Measurements from ENCODE around the gene DEDD. TPM values are rescaled to one million over a fixed set of nuclear protein-coding genes. Genes with fewer than 3 reads are reported as not detected.

DEDD gene
- total and polyA plus RNA-seq, 5 donors from 2014 or later = 39.5 to 46.4 (median 41.5) TPM

- Histone ChIP-seq H3K27me3 (ENCODE audit: control insufficient read depth, insufficient read depth, low read length) (no peaks in the 10 kb centered on the region), H3K27ac (ENCODE audit: insufficient read depth, low read length, poor library complexity, severe bottlenecking) (no peak overlapping the region), H3K36me3 (ENCODE audit: control insufficient read depth, insufficient read depth, low read length) (peaks cover 58% of the 10 kb centered on the region), H3K9me3 (ENCODE audit: control insufficient read depth in 2 of 2, low read length in 2 of 2) (no peaks in the 10 kb centered on the region), H3K4me1 (ENCODE audit: control insufficient read depth, insufficient read depth, low read length, poor library complexity, severe bottlenecking) (peaks cover 38% of the 10 kb centered on the region), H3K4me3 (ENCODE audit: low read depth, low read length) (no peak overlapping the region)
- DNase-seq = no peak
- Mint-ChIP-seq H3K36me3 (peaks cover 49% of the 10 kb centered on the region), H3K27me3 (no peaks in the 10 kb centered on the region), H3K9me3 (no peaks in the 10 kb centered on the region), H3K27ac (peak overlapping the region in 1 of 3 donors; percentile 54), H3K4me1 (peaks cover 3 to 66% (median 35%) of the 10 kb centered on the region in 4 donors), H3K4me3 (peak overlapping the region in 1 of 4 donors; percentile 68)
- no peak for ATAC-seq (ENCODE audit: low read depth in 2 of 2)
These were observed 38.7 kb upstream of the DEDD start for GRCh38 chr1:161171191-161171590.

- no peak for ATAC-seq (ENCODE audit: low read depth in 2 of 2)
These were observed 36.4 kb upstream of the DEDD start for GRCh38 chr1:161168906-161169305.

GRCh38 chr1:161166669-161167548 lies 34.4 kb upstream of the DEDD start:
- Histone ChIP-seq H3K36me3 (ENCODE audit: control insufficient read depth, insufficient read depth, low read length) (peaks cover 32% of the 10 kb centered on the region), H3K4me3 (ENCODE audit: low read depth, low read length) (peak overlapping the region; percentile 84), H3K27ac (ENCODE audit: insufficient read depth, low read length, poor library complexity, severe bottlenecking) (peak overlapping the region; percentile 93), H3K27me3 (ENCODE audit: control insufficient read depth, insufficient read depth, low read length) (no peaks in the 10 kb centered on the region), H3K9me3 (ENCODE audit: control insufficient read depth in 2 of 2, low read length in 2 of 2) (no peaks in the 10 kb centered on the region), H3K4me1 (ENCODE audit: control insufficient read depth, insufficient read depth, low read length, poor library complexity, severe bottlenecking) (peaks cover 28% of the 10 kb centered on the region)
- DNase-seq = no peak
- Mint-ChIP-seq H3K27ac (peak overlapping the region; percentile 99), H3K36me3 (peaks cover 43% of the 10 kb centered on the region), H3K4me1 (peaks cover 5 to 66% (median 31%) of the 10 kb centered on the region in 4 donors), H3K9me3 (no peaks in the 10 kb centered on the region), H3K4me3 (peak overlapping the region; percentile 91 to 97 (median 94)), H3K27me3 (no peaks in the 10 kb centered on the region)
- no peak for ATAC-seq (ENCODE audit: low read depth in 2 of 2)

More at GRCh38 chr1:161168906-161169305, 36.4 kb upstream of the DEDD start:
- H3K4me3 ChIP-seq (ENCODE audit: low read depth, low read length) = no peak overlapping the region
- peaks cover 43% of the 10 kb centered on the region for H3K36me3 ChIP-seq (ENCODE audit: control insufficient read depth, insufficient read depth, low read length)
- Mint-ChIP-seq H3K27me3 (no peaks in the 10 kb centered on the region), H3K27ac (peak overlapping the region in 1 of 3 donors; percentile 76), H3K4me3 (peak overlapping the region in 3 of 4 donors; percentile 64 to 72 (median 70)), H3K36me3 (peaks cover 48% of the 10 kb centered on the region), H3K4me1 (peaks cover 5 to 63% (median 29%) of the 10 kb centered on the region in 4 donors), H3K9me3 (no peaks in the 10 kb centered on the region)
- DNase-seq = no peak
- peaks cover 31% of the 10 kb centered on the region for H3K4me1 ChIP-seq (ENCODE audit: control insufficient read depth, insufficient read depth, low read length, poor library complexity, severe bottlenecking)
- H3K27me3 ChIP-seq (ENCODE audit: control insufficient read depth, insufficient read depth, low read length) = no peaks in the 10 kb centered on the region
- no peaks in the 10 kb centered on the region for H3K9me3 ChIP-seq (ENCODE audit: control insufficient read depth in 2 of 2, low read length in 2 of 2)
- H3K27ac ChIP-seq (ENCODE audit: insufficient read depth, low read length, poor library complexity, severe bottlenecking) = no peak overlapping the region

- Mint-ChIP-seq H3K27ac (peak within 1 kb of the TSS; percentile 99), H3K4me3 (peak within 1 kb of the TSS; percentile 91 to 97 (median 94)), H3K9me3 (no peaks in the 10 kb centered on the region), H3K27me3 (no peaks in the 10 kb centered on the region), H3K36me3 (peaks cover 40% of the 10 kb centered on the region), H3K4me1 (peaks cover 5 to 71% (median 34%) of the 10 kb centered on the region in 4 donors)
- H3K9me3 ChIP-seq (ENCODE audit: control insufficient read depth in 2 of 2, low read length in 2 of 2) = no peaks in the 10 kb centered on the region
- peaks cover 27% of the 10 kb centered on the region for H3K36me3 ChIP-seq (ENCODE audit: control insufficient read depth, insufficient read depth, low read length)
- H3K4me3 ChIP-seq (ENCODE audit: low read depth, low read length) = peak within 1 kb of the TSS; percentile 84
- peak; percentile 92 to 99 (median 95) for DNase-seq
- peak within 1 kb of the TSS; percentile 93 for H3K27ac ChIP-seq (ENCODE audit: insufficient read depth, low read length, poor library complexity, severe bottlenecking)
- H3K27me3 ChIP-seq (ENCODE audit: control insufficient read depth, insufficient read depth, low read length) = no peaks in the 10 kb centered on the region
- ATAC-seq (ENCODE audit: low read depth in 2 of 2) = peak; percentile 94
- H3K4me1 ChIP-seq (ENCODE audit: control insufficient read depth, insufficient read depth, low read length, poor library complexity, severe bottlenecking) = peaks cover 37% of the 10 kb centered on the region
These were observed 33.5 kb upstream of the DEDD start, which contains the start of gene PPOX for GRCh38 chr1:161165742-161166668. TSS of gene PPOX (plus strand) at chr1:161166426. CDS start at chr1:161166848, 422 bp downstream.

DNA sequence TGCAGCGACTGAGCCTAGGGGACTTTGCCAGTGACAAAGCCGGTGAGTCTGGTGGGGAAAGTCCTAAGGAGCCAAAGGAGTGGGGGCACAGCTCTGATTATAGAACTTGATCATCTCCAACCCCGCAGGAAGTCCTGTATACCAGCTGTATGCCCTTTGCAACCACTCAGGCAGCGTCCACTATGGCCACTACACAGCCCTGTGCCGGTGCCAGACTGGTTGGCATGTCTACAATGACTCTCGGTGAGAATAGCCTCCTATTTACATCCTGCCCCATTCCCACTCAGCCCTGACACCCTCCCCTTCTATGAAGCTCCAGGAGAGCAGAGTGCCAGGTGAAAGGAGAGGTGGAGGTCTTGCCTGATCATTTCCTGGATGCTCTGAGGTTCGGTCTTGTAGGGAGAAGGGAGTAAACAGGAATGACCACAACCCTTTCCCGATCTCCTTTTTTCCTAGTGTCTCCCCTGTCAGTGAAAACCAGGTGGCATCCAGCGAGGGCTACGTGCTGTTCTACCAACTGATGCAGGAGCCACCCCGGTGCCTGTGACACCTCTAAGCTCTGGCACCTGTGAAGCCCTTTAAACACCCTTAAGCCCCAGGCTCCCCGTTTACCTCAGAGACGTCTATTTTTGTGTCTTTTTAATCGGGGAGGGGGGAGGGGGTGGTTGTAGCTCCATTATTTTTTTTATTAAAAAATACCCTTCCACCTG lies 32.6 kb upstream of the DEDD start:
- Mint-ChIP-seq H3K27ac (peak overlapping the region; percentile 80 to 99 (median 99)), H3K4me3 (peak overlapping the region; percentile 64 to 97 (median 80)), H3K27me3 (no peaks in the 10 kb centered on the region), H3K36me3 (peaks cover 35% of the 10 kb centered on the region), H3K9me3 (no peaks in the 10 kb centered on the region), H3K4me1 (peaks cover 8 to 78% (median 36%) of the 10 kb centered on the region in 4 donors)
- Histone ChIP-seq H3K27me3 (ENCODE audit: control insufficient read depth, insufficient read depth, low read length) (no peaks in the 10 kb centered on the region), H3K4me3 (ENCODE audit: low read depth, low read length) (peak overlapping the region; percentile 84), H3K27ac (ENCODE audit: insufficient read depth, low read length, poor library complexity, severe bottlenecking) (peak overlapping the region; percentile 93), H3K9me3 (ENCODE audit: control insufficient read depth in 2 of 2, low read length in 2 of 2) (no peaks in the 10 kb centered on the region), H3K4me1 (ENCODE audit: control insufficient read depth, insufficient read depth, low read length, poor library complexity, severe bottlenecking) (peaks cover 47% of the 10 kb centered on the region), H3K36me3 (ENCODE audit: control insufficient read depth, insufficient read depth, low read length) (peaks cover 20% of the 10 kb centered on the region)
- ATAC-seq (ENCODE audit: low read depth in 2 of 2) (no peak), DNase-seq (no peak)

- Histone ChIP-seq H3K9me3 (ENCODE audit: control insufficient read depth in 2 of 2, low read length in 2 of 2) (no peaks in the 10 kb centered on the region), H3K36me3 (ENCODE audit: control insufficient read depth, insufficient read depth, low read length) (peaks cover 20% of the 10 kb centered on the region), H3K27me3 (ENCODE audit: control insufficient read depth, insufficient read depth, low read length) (no peaks in the 10 kb centered on the region), H3K4me3 (ENCODE audit: low read depth, low read length) (no peak overlapping the region), H3K27ac (ENCODE audit: insufficient read depth, low read length, poor library complexity, severe bottlenecking) (no peak overlapping the region), H3K4me1 (ENCODE audit: control insufficient read depth, insufficient read depth, low read length, poor library complexity, severe bottlenecking) (peaks cover 54% of the 10 kb centered on the region)
- Mint-ChIP-seq H3K4me1 (peaks cover 16 to 83% (median 41%) of the 10 kb centered on the region in 4 donors), H3K36me3 (peaks cover 31% of the 10 kb centered on the region), H3K27ac (peak overlapping the region in 2 of 3 donors; percentile 90 to 99), H3K4me3 (peak overlapping the region in 3 of 4 donors; percentile 65 to 91 (median 70)), H3K27me3 (no peaks in the 10 kb centered on the region), H3K9me3 (no peaks in the 10 kb centered on the region)
- DNase-seq (no peak), ATAC-seq (ENCODE audit: low read depth in 2 of 2) (no peak)
These were observed 31.3 kb upstream of the DEDD start for GRCh38 chr1:161163793-161164192.

DNA sequence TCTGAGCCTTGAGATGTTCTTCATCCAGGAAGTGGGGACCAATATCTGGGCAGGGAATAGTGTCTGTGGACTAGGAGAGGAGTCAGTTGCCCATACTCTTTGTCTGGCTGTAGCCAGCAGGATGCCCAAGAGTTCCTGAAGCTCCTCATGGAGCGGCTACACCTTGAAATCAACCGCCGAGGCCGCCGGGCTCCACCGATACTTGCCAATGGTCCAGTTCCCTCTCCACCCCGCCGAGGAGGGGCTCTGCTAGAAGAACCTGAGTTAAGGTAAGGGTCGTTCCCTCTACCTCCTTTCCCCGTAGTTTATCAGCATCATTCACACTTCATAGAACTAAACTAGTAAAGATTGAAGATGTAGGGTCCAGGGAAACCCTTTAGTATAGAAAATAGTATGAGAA lies 30.3 kb upstream of the DEDD start:
- no peak for DNase-seq

More for the DNA sequence above, 30.3 kb upstream of the DEDD start:
- Mint-ChIP-seq H3K4me3 (peak overlapping the region in 3 of 4 donors; percentile 59 to 91 (median 65)), H3K9me3 (no peaks in the 10 kb centered on the region), H3K27me3 (no peaks in the 10 kb centered on the region), H3K27ac (peak overlapping the region in 1 of 3 donors; percentile 60), H3K4me1 (peaks cover 16 to 84% (median 46%) of the 10 kb centered on the region in 4 donors), H3K36me3 (peaks cover 38% of the 10 kb centered on the region)
- H3K36me3 ChIP-seq (ENCODE audit: control insufficient read depth, insufficient read depth, low read length) = peaks cover 26% of the 10 kb centered on the region
- H3K27me3 ChIP-seq (ENCODE audit: control insufficient read depth, insufficient read depth, low read length) = no peaks in the 10 kb centered on the region
- peaks cover 56% of the 10 kb centered on the region for H3K4me1 ChIP-seq (ENCODE audit: control insufficient read depth, insufficient read depth, low read length, poor library complexity, severe bottlenecking)
- H3K9me3 ChIP-seq (ENCODE audit: control insufficient read depth in 2 of 2, low read length in 2 of 2) = no peaks in the 10 kb centered on the region
- ATAC-seq (ENCODE audit: low read depth in 2 of 2) = no peak
- no peak overlapping the region for H3K27ac ChIP-seq (ENCODE audit: insufficient read depth, low read length, poor library complexity, severe bottlenecking)
- H3K4me3 ChIP-seq (ENCODE audit: low read depth, low read length) = no peak overlapping the region
